K562 (cell line): ENCODE measurements around the gene ZNF687. TPM values are rescaled to one million over a fixed set of nuclear protein-coding genes. Genes with fewer than 3 reads are reported as not detected.

Experiments
- ATF2 ChIP-seq: sonication (generic); formaldehyde crosslinking; IDR thresholded peaks from 2 replicates; pipeline ENCODE4 v1.8.1; 2022; ENCODE audit warnings: missing genetic modification reagents
- BRD9 ChIP-seq: fragments of 450-650 bp; IDR thresholded peaks from 2 replicates; pipeline ENCODE4 v1.6.1; 2018; ENCODE audit warnings: low read depth; ENCODE audit not compliant: partially characterized antibody
- BRF1 ChIP-seq: IDR thresholded peaks from 3 replicates; pipeline ENCODE4 v1.6.1; 2011; ENCODE audit warnings: borderline replicate concordance, mild to moderate bottlenecking; ENCODE audit not compliant: insufficient read length; ENCODE audit errors: extremely low read depth
- DIDO1 ChIP-seq: fragments of 450-650 bp; IDR thresholded peaks from 2 replicates; pipeline ENCODE4 v1.6.1; 2016; ENCODE audit warnings: low read depth, missing biosample characterization, missing genetic modification characterization
- DNMT1 ChIP-seq: fragments of 450-650 bp; IDR thresholded peaks from 2 replicates; pipeline ENCODE4 v1.6.1; 2016; ENCODE audit warnings: antibody characterized with exemption, mild to moderate bottlenecking
- FOS ChIP-seq: IDR thresholded peaks from 3 replicates; pipeline ENCODE4 v1.6.1; 2011; ENCODE audit not compliant: insufficient read length; ENCODE audit errors: extremely low read depth
- FOXK2 ChIP-seq, 2 experiments: fragments of 450-650 bp; IDR thresholded peaks in 1 of 2; conservative IDR thresholded peaks in 1 of 2; 2 replicates each; pipeline ENCODE4 v1.6.1; 2016; ENCODE audit warnings: low read depth in 2 of 2, mild to moderate bottlenecking in 1 of 2
- HDAC3 ChIP-seq: fragments of 450-650 bp; IDR thresholded peaks from 2 replicates; pipeline ENCODE4 v1.6.1; 2018; ENCODE audit warnings: borderline replicate concordance, mild to moderate bottlenecking, moderate library complexity; ENCODE audit not compliant: partially characterized antibody
- IRF2 ChIP-seq: sonication (generic); formaldehyde crosslinking; IDR thresholded peaks from 2 replicates; pipeline ENCODE4 v1.8.1; 2022; ENCODE audit warnings: mild to moderate bottlenecking, missing genetic modification reagents
- KLF13 ChIP-seq: fragments of 450-650 bp; IDR thresholded peaks from 2 replicates; pipeline ENCODE4 v1.6.1; 2016; ENCODE audit warnings: missing genetic modification characterization, low read depth, mild to moderate bottlenecking, missing compliant biosample characterization, moderate library complexity, borderline replicate concordance
- LCOR ChIP-seq: sonication (generic); formaldehyde crosslinking; IDR thresholded peaks from 2 replicates; pipeline ENCODE4 v1.8.0; 2022; ENCODE audit warnings: mild to moderate bottlenecking, missing genetic modification reagents
- NCOA2 ChIP-seq, 2 experiments: fragments of 450-650 bp; IDR thresholded peaks; 2 replicates each; pipeline ENCODE4 v1.6.1; 2018; ENCODE audit warnings: mild to moderate bottlenecking in 2 of 2, moderate library complexity in 1 of 2; ENCODE audit not compliant: partially characterized antibody in 2 of 2
- PCBP1 ChIP-seq: fragments of 200-400 bp; formaldehyde crosslinking; IDR thresholded peaks from 2 replicates; pipeline ENCODE4 v1.6.1; 2018; ENCODE audit warnings: mild to moderate bottlenecking, low read depth, low read length; ENCODE audit not compliant: poor library complexity, severe bottlenecking
- SMARCB1 ChIP-seq: IDR thresholded peaks from 2 replicates; pipeline ENCODE4 v1.6.1; 2011; ENCODE audit warnings: improper control_type of control experiment, low read depth; ENCODE audit not compliant: insufficient read length
- SPI1 ChIP-seq: IDR thresholded peaks from 2 replicates; pipeline ENCODE4 v1.6.1; 2011; ENCODE audit warnings: low read depth, low read length, control low read depth, borderline replicate concordance
- ZNF224 ChIP-seq: sonication (generic); formaldehyde crosslinking; IDR thresholded peaks from 2 replicates; pipeline ENCODE4 v1.8.0; 2022; ENCODE audit warnings: mild to moderate bottlenecking, missing genetic modification reagents
- ZNF511 ChIP-seq: sonication (generic); formaldehyde crosslinking; IDR thresholded peaks from 2 replicates; pipeline ENCODE4 v1.8.0; 2022; ENCODE audit warnings: mild to moderate bottlenecking, missing genetic modification reagents
- ZNF780A ChIP-seq: fragments of 250-450 bp; sonication (Bioruptor Pico); IDR thresholded peaks from 2 replicates; pipeline ENCODE4 v1.5.0; 2021; ENCODE audit warnings: mild to moderate bottlenecking
- polyA plus RNA-seq, 8 experiments: library from polyadenylated mRNA; depleted of rRNA in 4 of 8; stranded (reverse) in 5 of 8; unstranded in 3 of 8; fragments of >200 nt; fragmentation: Nextera tagmentation in 2 of 8; fragmentation: Illumina TruSeq in 1 of 8; extraction: Ambion mirVana in 2 of 8; extraction: Trizol in 1 of 8; gene quantifications; 2 replicates each; pipeline versions ENCODE4 v1.2.1 to v1.2.3, GENCODE V29; 2011 to 2014; ENCODE audit warnings: inconsistent platforms in 1 of 8, missing spikeins in 1 of 8
- total RNA-seq, 7 experiments: library from RNA; depleted of rRNA in 6 of 7; stranded (reverse); fragments of >200 nt in 6 of 7; fragmentation: Illumina TruSeq in 2 of 7; extraction: Trizol in 2 of 7; gene quantifications; 2 replicates each; pipeline versions ENCODE4 v1.2.1 to v1.2.3, GENCODE V29; 2011 to 2021; ENCODE audit warnings: low replicate concordance in 1 of 7
- TF ChIP-seq, protein P1 (sequence below): fragments of 450-650 bp; IDR thresholded peaks from 2 replicates; pipeline ENCODE4 v1.6.1; 2017; ENCODE audit warnings: mild to moderate bottlenecking, moderate library complexity
- TF ChIP-seq, protein P2 (sequence below): fragments of 450-650 bp; formaldehyde crosslinking; IDR thresholded peaks from 2 replicates; pipeline ENCODE4 v1.4.0; 2020; ENCODE audit warnings: mild to moderate bottlenecking, moderate library complexity
- TF ChIP-seq, protein P3 (sequence below): fragments of 250-450 bp; sonication (Bioruptor Pico); IDR thresholded peaks from 2 replicates; pipeline ENCODE4 v1.8.0; 2022; ENCODE audit warnings: inconsistent platforms, mild to moderate bottlenecking, moderate library complexity, borderline replicate concordance

ZNF687 gene
- total and polyA plus RNA-seq, 9 of the 15 experiments (the other 6 are each of a cell fraction or from before 2014, with no cell fraction given), result 0.13 to 26.4 (median 10.6) TPM

DNA sequence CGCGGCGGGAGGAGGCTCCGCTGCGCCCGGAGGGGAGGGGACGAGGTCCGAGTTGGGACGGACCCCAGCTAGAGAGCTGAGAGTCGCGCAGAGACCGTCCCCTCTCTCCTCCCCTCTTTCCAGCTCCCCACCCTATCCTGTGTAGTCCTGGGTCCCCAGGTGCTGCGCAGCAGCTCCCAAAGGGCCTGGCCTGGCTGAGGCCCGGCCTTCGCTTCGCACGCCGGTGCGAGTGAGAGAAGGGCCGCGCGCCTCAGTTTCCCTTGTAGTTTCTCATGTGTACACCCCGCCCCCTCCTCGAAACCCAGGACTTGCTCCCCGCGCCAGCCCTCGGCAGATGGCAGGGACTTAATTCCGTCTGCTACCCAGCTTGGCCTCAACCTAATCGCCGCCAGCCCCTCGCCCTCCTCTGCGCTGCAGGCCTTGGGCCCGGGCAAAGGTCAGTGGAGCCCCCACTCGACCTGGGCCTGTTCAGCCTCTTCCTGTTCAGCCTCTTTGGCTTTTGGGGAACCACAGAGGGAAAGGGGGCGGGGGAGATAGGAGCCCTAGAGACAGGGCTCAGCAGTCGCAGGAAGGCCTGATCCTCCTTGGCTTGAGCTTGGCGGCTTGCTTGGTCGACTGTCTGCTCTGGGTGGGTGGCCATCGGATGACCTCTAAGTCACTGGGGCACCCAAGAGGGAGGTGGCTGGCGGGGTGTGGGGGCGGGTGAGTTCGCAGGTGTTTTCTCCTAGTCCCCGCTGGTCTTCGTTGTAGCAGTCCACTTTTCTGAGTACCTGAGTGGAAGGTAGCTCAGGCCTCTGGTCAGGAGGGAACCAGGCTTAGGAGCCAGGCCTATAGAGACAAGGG is 1.0 kb downstream of the ZNF687 start (continued):
- TF ChIP-seq, protein P1, sequence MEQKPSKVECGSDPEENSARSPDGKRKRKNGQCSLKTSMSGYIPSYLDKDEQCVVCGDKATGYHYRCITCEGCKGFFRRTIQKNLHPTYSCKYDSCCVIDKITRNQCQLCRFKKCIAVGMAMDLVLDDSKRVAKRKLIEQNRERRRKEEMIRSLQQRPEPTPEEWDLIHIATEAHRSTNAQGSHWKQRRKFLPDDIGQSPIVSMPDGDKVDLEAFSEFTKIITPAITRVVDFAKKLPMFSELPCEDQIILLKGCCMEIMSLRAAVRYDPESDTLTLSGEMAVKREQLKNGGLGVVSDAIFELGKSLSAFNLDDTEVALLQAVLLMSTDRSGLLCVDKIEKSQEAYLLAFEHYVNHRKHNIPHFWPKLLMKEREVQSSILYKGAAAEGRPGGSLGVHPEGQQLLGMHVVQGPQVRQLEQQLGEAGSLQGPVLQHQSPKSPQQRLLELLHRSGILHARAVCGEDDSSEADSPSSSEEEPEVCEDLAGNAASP, result no peak
- TF ChIP-seq SPI1 (peak; percentile 19; the same call in 1 of the 2 replicates), SMARCB1 (no peak), FOS (no peak), FOXK2 (conservative IDR thresholded peaks at IDR 0.05 in 1 of 2, IDR thresholded peaks at IDR 0.05 in 1 of 2; ENCODE audit: low read depth in 2 of 2) (no peak), IRF2 (CRISPR knock-in tag) (no peak), KLF13 (no peak), BRF1 (no peak), ATF2 (CRISPR knock-in tag) (no peak), ZNF511 (no peak), BRD9 (no peak), PCBP1 (peak; percentile 7), NCOA2 (IDR thresholded peaks at IDR 0.05; ENCODE audit: partially characterized antibody in 2 of 2) (no peak), ZNF224 (CRISPR knock-in tag) (no peak), DNMT1 (no peak), ZNF780A (CRISPR knock-in tag) (no peak), DIDO1 (no peak), HDAC3 (no peak), LCOR (peak; percentile 57; the same call in 1 of the 2 replicates)
- TF ChIP-seq, protein P2, sequence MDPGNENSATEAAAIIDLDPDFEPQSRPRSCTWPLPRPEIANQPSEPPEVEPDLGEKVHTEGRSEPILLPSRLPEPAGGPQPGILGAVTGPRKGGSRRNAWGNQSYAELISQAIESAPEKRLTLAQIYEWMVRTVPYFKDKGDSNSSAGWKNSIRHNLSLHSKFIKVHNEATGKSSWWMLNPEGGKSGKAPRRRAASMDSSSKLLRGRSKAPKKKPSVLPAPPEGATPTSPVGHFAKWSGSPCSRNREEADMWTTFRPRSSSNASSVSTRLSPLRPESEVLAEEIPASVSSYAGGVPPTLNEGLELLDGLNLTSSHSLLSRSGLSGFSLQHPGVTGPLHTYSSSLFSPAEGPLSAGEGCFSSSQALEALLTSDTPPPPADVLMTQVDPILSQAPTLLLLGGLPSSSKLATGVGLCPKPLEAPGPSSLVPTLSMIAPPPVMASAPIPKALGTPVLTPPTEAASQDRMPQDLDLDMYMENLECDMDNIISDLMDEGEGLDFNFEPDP (CRISPR knock-in tag), result no peak
- TF ChIP-seq, protein P3, sequence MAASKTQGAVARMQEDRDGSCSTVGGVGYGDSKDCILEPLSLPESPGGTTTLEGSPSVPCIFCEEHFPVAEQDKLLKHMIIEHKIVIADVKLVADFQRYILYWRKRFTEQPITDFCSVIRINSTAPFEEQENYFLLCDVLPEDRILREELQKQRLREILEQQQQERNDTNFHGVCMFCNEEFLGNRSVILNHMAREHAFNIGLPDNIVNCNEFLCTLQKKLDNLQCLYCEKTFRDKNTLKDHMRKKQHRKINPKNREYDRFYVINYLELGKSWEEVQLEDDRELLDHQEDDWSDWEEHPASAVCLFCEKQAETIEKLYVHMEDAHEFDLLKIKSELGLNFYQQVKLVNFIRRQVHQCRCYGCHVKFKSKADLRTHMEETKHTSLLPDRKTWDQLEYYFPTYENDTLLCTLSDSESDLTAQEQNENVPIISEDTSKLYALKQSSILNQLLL (CRISPR knock-in tag), result no peak
